GM21423 (cell line): ENCODE data around the gene BRAT1.

Source experiments
- ATAC-seq: cut with Tn5 transposase; IDR thresholded peaks from one replicate; pipeline ENCODE4 v1.9.1; 2021; ENCODE audit warnings: mild to moderate bottlenecking, moderate library complexity; ENCODE audit not compliant: unreplicated experiment

The BRAT1 gene

GRCh38 chr7:2525658-2526630, 29.4 kb downstream of the BRAT1 start:
- ATAC-seq, result no peak

GRCh38 chr7:2524808-2525657, 30.3 kb downstream of the BRAT1 start:
- no peak for ATAC-seq

GRCh38 chr7:2523941-2524807, 31.1 kb downstream of the BRAT1 start:
- no peak for ATAC-seq

GRCh38 chr7:2523461-2523936, 31.8 kb downstream of the BRAT1 start:
- no peak for ATAC-seq

GRCh38 chr7:2522780-2523433, 32.4 kb downstream of the BRAT1 start:
- ATAC-seq, result no peak

- no peak for ATAC-seq
These were observed 33.3 kb downstream of the BRAT1 start for GRCh38 chr7:2521952-2522591.

- no peak for ATAC-seq
These were observed 34.0 kb downstream of the BRAT1 start for GRCh38 chr7:2521341-2521745.

- ATAC-seq, result no peak
These were observed 34.5 kb downstream of the BRAT1 start for GRCh38 chr7:2520761-2521290.

GRCh38 chr7:2520131-2520760, 35.1 kb downstream of the BRAT1 start:
- no peak for ATAC-seq

GRCh38 chr7:2519119-2519930, 36.0 kb downstream of the BRAT1 start, which contains the start of gene LFNG:
LFNG (plus strand) TSS chr7:2519774; CDS start chr7:2519862, 88 bp downstream.
- peak; percentile 71 for ATAC-seq

GRCh38 chr7:2518737-2519118, 36.6 kb downstream of the BRAT1 start:
- no peak for ATAC-seq

GRCh38 chr7:2517678-2518507, 37.4 kb downstream of the BRAT1 start:
- ATAC-seq, result no peak

- no peak for ATAC-seq
These were observed 38.3 kb downstream of the BRAT1 start for GRCh38 chr7:2517026-2517425.

- ATAC-seq, result no peak
These were observed 39.1 kb downstream of the BRAT1 start for GRCh38 chr7:2516194-2516555.

- ATAC-seq, result no peak
These were observed 39.7 kb downstream of the BRAT1 start for GRCh38 chr7:2515424-2516193.
